Activated naive CD8-positive, alpha-beta T cell (primary cell): ENCODE measurements around the gene EXOC3L1.
A peak's percentile ranks its signal among the peaks of the same experiment; 100 is the strongest.

Experiments
- H3K27ac Mint-ChIP-seq: one replicate; pipeline ENCODE4 v1.8.0; 2021; ENCODE audit warnings: mixed read lengths
- H3K27me3 Mint-ChIP-seq: one replicate; pipeline ENCODE4 v1.8.0; 2021; ENCODE audit warnings: mixed read lengths
- H3K36me3 Mint-ChIP-seq: one replicate; pipeline ENCODE4 v1.8.0; 2021; ENCODE audit warnings: mixed read lengths
- H3K4me1 Mint-ChIP-seq: one replicate; pipeline ENCODE4 v1.8.0; 2021; ENCODE audit warnings: low read depth, mixed read lengths
- H3K4me3 Mint-ChIP-seq: one replicate; pipeline ENCODE4 v1.8.0; 2021; ENCODE audit warnings: mild to moderate bottlenecking, mixed read lengths
- H3K9me3 Mint-ChIP-seq: one replicate; pipeline ENCODE4 v1.8.0; 2021; ENCODE audit warnings: low read depth, mixed read lengths

Gene EXOC3L1

DNA sequence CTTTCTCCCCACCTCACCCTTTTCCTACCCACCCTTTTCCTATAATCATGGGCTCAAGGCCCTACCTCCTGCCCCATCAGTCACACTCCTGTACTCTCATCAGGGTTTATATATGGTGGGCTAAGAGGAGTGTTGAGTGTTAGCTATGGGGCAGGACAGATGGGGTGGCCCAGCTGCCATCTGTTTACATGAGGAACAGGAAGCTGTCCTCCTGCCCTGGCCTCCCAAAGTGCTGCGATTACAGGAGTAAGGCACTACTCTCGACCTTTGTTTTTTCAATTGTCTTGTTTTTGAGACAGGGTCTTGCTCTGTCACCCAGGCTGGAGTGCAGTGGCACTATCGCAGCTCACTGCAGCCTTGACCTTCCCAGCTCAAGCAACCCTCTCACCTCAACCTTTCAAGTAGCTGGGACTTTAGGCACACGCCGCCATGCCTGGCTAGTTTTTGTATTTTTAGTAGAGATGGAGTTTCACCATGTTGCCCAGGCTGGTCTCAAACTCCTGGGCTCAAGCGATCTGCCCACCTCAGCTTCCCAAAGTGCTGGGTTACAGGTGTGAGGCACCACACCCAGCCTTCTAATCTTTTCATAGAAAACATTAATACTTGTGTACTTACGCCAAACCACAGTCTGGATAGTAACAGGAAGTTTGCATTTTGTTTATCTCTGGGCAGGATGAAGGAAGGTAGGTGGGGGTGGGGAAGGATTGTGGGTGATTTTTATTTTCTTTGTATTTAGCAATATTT, 31.9 kb downstream of the EXOC3L1 start:
- Mint-ChIP-seq H3K9me3 (no peaks in the 10 kb centered on the region), H3K36me3 (no peaks in the 10 kb centered on the region), H3K27ac (peak overlapping the region; percentile 83), H3K4me1 (peaks cover 48% of the 10 kb centered on the region), H3K27me3 (peaks cover 10% of the 10 kb centered on the region), H3K4me3 (peak overlapping the region; percentile 89)

DNA sequence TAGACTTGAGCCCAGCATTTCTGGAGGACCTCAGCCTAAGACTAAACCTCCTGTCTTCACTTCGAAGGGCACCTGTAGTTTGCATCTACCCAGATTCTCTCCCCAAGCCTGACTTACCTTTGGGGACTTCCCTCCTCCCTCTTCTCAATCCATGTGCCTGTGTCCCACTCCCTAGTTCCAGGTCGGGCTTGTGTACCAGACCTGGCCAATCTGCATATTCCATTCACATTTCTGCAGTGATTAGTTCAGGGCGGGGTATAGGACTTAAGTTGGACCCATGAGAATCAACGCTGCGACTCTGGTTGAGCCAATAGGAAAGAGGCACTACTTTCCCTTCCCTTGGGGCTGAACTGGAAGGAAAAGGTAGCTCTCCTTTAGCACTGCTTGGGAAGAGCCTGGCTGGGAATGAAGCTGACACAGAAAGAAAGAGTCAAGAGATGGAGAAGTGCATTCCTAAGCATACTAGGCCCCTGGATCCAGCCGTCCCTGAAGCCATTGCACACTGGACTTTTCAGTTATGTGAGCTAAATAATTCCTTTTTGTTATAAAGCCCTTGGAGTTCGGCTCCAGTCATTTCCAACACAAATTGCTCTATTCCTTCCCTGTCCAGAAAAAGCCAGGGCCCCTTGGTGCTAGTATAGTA, 32.7 kb downstream of the EXOC3L1 start:
- Mint-ChIP-seq H3K27me3 (peaks cover 7% of the 10 kb centered on the region), H3K9me3 (no peaks in the 10 kb centered on the region), H3K36me3 (no peaks in the 10 kb centered on the region), H3K27ac (peak overlapping the region; percentile 83), H3K4me1 (peaks cover 46% of the 10 kb centered on the region), H3K4me3 (no peak overlapping the region)

DNA sequence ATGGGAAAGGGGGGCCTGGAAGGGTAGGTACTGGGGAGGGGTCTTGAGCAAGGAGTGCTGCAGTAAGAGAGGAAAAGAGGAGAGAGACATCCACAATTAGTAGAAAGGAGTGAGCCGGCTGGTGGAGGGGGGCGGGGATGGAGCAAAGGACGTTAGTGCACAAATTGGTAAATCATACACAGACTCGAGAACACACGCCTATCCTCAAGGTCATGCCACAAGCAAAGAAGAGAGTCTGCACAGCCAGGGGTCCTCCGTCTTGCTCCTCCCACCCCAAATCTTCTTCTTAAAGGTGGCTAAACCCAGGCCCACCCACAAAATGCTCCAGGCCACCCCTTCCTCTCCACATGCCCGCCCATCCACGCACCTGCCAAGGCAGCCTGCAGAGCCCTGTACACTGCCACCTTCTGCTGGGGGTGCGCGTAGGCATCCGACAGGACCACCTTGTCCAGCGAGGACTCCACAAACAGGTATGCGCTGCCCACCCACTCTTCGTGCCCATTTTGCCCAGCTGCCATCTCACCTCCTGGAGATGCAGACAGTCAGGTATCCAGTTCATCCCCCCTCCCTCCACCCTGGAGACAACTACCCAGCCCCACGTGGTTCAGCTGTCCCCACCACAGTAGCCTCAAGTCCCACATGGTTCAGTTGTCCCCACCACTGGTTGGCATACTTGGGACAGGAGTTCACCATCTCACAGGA, 33.6 kb downstream of the EXOC3L1 start:
- no peak overlapping the region for H3K27ac Mint-ChIP-seq
- H3K27me3 Mint-ChIP-seq, result peaks cover 2% of the 10 kb centered on the region
- no peaks in the 10 kb centered on the region for H3K9me3 Mint-ChIP-seq
- peaks cover 44% of the 10 kb centered on the region for H3K4me1 Mint-ChIP-seq
- no peak overlapping the region for H3K4me3 Mint-ChIP-seq
- H3K36me3 Mint-ChIP-seq, result no peaks in the 10 kb centered on the region

DNA sequence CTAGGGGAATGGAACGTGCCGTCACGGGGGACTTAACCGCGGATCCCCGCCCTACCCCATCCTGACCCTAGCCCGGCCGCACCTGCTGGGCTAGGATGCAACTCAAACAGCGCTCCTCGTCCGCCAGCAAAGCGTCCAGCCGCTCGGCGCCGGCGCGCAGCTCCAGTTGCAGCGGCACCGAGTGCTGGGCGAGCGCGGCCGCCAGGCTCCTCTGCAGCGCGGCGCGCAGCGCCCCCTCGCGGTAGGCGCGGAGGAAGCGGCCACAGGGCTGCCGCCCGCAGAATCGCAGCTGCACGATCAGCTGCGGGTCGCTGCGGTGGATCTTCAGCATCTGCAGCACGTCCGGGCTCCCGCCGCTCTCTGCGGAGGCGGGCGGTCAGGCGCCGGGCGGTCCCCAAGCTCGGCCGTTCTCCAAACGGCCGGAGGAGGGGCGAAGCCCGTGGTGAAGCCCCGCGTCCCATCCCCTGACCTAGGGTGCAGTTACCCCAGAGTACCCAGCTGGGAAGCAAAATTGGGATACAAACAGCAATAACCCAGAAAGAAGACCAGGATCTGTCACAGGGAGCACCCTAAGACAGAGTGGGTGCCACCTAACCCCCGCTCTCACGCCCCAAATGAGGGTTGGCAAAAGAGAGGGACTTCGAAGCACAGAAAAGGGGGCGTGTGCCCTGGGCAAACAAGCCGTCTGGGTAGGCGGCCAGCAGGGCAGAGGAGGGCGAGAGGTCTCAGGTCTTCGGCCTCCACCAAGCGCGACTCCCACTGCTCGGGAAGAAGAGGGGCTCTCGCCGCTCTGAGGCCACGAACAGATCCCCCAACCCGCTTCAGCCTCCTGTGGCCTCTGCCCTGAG, 34.4 kb downstream of the EXOC3L1 start:
- Mint-ChIP-seq H3K27ac (no peak overlapping the region), H3K36me3 (no peaks in the 10 kb centered on the region), H3K27me3 (peaks cover 3% of the 10 kb centered on the region), H3K4me1 (peaks cover 41% of the 10 kb centered on the region), H3K9me3 (no peaks in the 10 kb centered on the region), H3K4me3 (peak overlapping the region; percentile 59)

DNA sequence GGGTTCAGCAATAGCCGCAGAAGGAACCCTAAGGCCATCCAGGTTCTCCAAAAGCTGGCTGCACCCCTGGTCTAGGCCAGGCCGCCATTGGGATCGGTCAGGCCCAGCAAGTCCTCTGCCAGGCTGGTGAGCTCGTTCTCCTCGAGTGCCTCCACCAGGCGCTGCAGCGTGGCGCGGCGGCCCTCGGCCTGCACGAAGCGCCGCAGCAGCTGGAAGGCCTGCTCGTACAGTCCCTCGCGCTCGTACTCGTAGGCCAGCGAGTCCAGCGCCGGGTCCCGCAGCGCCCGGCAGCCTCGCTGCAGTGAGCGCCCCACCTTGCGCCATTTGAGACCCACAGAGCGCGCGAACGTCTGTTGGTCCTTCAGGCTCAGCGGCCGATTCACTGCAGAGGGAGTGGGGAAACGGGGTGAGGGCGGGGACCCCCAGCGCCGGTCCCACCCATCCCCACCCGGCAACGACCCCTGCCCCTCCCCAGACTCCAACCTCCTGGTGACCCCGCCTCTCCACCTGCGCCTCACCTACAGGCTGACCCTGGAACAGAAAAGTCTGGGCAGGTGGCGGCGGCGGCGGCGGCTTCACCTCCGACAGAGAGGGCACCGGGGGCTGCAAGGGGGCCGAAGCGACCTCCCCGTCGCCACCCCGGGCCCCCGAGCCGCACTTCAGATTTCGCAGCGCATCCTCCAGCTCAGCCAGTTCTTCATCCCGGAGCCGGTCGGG, 35.2 kb downstream of the EXOC3L1 start:
- H3K9me3 Mint-ChIP-seq, result no peaks in the 10 kb centered on the region
- peaks cover 40% of the 10 kb centered on the region for H3K4me1 Mint-ChIP-seq
- no peaks in the 10 kb centered on the region for H3K36me3 Mint-ChIP-seq
- H3K27me3 Mint-ChIP-seq, result peaks cover 3% of the 10 kb centered on the region
- no peak overlapping the region for H3K27ac Mint-ChIP-seq
- H3K4me3 Mint-ChIP-seq, result peak overlapping the region; percentile 59

DNA sequence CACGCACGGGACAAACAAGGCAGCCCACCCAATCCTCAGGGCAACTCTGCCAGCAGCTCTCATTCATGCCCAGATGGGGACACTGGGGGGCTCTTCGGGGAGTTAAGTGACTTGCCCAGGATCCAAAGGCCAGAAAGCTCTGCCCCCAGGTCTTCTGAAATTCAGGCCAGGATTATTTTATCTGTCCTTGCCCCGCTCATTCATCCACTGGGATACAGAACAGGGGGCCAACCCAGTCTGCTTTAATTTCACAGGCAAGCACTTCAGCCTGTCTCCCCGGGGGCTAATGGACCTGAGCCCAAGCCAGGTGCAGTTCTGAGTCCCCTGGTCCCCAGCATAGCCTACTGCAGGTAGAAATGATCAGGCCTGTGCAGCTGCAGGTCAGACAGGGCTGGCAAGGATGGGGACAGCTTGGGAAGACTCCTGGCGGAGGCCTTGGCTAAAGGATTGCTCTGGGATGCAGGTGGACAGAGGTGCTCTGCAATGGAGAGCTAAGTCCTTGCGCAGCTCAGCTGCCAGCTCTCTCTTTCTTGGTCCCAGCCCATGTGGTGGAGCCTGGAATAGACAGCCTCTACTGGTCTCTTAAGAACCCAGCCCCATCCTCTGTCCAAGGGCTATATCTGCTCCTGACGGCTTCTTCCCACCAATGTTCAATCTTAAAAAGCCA, 38.4 kb downstream of the EXOC3L1 start:
- Mint-ChIP-seq H3K27me3 (peaks cover 3% of the 10 kb centered on the region), H3K4me3 (peak overlapping the region; percentile 79), H3K27ac (no peak overlapping the region), H3K36me3 (peaks cover 4% of the 10 kb centered on the region), H3K4me1 (peaks cover 17% of the 10 kb centered on the region), H3K9me3 (no peaks in the 10 kb centered on the region)

DNA sequence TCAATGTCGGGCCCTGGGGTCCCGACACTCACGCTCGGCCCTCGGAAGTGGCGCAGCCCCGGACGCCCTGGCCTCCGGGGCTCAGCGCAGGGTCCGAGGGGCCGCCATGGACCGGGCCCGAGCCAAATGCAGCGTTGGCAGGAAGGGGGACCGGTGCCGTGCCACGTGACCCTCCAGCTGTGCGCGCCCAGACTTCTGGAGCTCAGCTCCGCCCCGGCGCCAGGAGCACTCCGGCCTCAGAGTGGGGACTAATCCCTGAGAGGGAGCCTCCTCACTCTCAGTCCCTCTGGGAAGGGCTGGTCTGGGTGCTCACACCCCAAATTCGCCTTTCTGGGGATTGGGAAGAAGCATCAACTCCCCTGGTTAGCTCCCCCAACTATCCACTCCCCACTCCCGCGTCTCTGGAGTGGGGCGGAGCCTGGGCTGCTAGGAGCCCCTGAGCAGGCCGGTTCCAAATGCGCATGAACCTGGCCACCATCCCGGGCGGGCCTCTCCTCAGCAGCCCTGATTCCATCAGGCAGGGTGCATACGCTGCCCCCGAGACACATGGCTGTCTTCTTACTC, 39.0 kb downstream of the EXOC3L1 start, which contains the start of gene B3GNT9:
TSS of gene B3GNT9 (minus strand) at position 166 of the 564 bp plus-strand sequence. CDS start 513 bp downstream, outside the sequence.
- Mint-ChIP-seq H3K36me3 (peaks cover 10% of the 10 kb centered on the region), H3K4me1 (peaks cover 11% of the 10 kb centered on the region), H3K27me3 (peaks cover 3% of the 10 kb centered on the region), H3K4me3 (peak within 1 kb of the TSS; percentile 79), H3K27ac (no peak within 1 kb of the TSS), H3K9me3 (no peaks in the 10 kb centered on the region)

DNA sequence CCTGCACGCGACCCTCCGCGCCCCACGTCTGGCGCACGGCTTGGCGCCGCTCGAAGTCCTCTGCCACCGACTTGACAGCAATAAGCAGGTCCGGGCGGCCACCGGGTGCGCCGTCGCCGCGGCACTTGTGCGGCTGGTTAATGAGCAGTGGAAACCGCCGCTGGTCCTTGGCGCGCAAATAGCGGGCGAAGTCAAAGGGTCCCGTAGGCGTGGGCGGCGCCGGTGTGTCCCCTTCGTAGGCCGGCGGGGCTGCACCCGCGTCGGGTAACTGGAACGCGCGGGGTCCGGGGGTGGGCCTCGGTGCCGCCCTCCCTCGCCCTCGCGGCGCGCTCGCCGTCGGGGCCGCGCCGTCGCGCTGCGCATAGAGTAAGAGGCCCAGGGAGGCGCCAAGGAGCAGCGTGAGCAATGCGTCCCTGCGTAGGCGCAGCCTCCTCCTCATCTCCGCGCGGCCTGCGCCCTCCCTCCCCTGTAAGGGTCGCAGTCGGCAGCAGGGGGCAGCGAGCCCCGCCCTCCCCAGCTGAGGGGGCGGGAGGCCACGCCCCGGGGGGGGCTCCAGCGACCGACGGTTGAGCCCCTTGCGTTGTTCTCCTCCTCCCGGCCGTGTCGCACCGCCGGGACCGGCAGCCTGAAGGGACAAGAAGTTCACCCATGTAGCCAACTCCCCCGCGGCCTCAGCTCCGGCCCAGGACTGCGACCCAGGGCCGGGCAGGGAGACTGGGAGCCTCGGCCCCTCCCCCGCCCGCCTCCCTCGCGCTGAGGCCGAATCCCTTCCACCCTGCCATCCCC, 39.7 kb downstream of the EXOC3L1 start:
- Mint-ChIP-seq H3K4me1 (peaks cover 8% of the 10 kb centered on the region), H3K36me3 (peaks cover 12% of the 10 kb centered on the region), H3K4me3 (no peak overlapping the region), H3K27ac (no peak overlapping the region), H3K9me3 (no peaks in the 10 kb centered on the region), H3K27me3 (peaks cover 3% of the 10 kb centered on the region)

DNA sequence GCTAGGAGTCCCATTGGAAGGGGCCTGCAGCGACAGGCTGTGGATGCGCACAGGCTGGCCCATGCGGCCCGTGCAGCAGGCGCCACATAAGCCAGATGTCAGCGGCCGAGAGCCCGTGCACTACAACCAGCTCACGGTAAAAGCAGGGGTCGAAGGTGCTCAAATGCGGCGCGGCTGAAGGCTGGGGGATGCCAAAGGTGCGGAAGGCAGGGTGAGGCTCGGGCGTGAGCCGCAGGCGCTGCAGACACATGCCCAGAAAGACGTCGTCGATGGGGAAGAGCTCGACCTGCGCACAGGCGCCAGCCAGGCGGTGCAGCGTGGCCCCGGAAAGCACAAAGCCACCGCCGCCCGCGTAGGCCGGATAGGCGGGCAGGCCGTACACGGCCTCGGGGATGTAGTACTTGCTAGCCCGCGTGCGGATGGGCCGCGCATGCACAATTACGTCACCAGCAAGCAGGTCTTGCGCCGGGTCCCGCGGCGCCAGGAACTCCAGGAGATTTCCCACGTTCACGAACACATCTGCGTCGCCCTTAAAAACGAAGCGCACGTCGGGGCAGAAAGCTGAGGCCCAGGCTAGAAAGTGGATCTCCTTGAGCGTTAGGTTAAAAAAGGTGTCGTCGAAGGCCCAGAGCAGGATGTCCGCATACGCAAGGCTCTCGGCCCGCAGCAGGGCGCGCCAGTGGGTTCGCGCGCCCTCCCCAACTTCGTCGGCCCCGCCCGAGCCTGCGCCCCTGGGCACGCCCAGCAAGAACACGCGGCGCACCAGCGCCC, 40.5 kb downstream of the EXOC3L1 start:
- Mint-ChIP-seq H3K27me3 (peaks cover 3% of the 10 kb centered on the region), H3K27ac (no peak overlapping the region), H3K36me3 (peaks cover 15% of the 10 kb centered on the region), H3K4me3 (peak overlapping the region; percentile 44), H3K4me1 (peaks cover 7% of the 10 kb centered on the region), H3K9me3 (no peaks in the 10 kb centered on the region)

DNA sequence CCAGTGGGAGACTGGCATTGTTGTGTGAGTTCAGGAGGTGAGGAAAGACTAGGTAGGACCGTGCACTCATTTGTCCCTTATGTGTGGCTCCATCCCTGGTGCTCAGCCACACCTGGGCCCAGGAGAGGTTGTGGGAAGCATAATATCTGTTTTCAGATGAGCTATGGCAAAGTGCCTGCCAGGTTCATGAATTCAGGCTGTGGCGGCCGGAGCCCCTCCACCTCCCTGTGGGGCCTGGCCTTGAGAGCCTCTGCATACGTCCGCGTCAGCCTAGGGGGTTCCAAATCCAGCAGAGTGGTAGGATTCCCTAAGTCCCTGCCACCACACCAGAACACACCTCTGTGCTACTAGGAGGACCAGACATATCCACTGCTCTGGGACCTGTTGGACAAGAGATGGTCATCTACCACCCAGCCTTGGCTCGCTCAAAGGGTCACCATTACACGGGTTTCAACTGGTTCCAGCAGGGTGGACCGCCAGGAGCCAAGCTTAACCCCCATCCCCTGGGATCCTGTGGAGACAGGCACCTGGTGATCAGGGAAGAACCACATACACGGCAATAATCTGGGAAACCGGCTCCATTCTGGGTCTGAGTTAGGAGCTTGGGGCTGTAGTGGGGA, 41.2 kb downstream of the EXOC3L1 start:
- Mint-ChIP-seq H3K36me3 (peaks cover 18% of the 10 kb centered on the region), H3K27me3 (peaks cover 3% of the 10 kb centered on the region), H3K9me3 (no peaks in the 10 kb centered on the region), H3K4me1 (peaks cover 7% of the 10 kb centered on the region), H3K4me3 (peak overlapping the region; percentile 44), H3K27ac (no peak overlapping the region)

DNA sequence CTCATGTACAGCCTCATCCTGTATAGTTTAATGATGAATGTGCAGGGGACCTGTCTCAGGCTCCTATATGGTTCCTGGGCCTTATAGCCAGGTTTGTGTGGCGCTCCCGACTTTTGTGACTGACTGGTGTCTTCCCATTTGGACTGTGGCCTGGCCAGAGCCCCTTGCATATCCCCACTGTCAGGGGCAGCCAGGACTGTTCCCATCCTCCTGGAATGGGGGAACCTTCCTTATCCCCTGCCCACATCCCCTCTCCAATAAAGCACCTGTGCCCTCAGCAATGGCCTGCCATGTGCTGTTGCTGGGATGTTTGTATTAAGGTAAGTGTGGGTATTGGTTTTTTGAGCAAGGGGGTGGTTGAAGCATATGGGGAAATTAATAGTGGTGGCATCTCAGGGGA, 41.7 kb downstream of the EXOC3L1 start:
- Mint-ChIP-seq H3K27me3 (peaks cover 3% of the 10 kb centered on the region), H3K4me1 (peaks cover 7% of the 10 kb centered on the region), H3K9me3 (no peaks in the 10 kb centered on the region), H3K36me3 (peaks cover 20% of the 10 kb centered on the region), H3K4me3 (no peak overlapping the region), H3K27ac (no peak overlapping the region)
